Neural cell (in vitro differentiated cells): ENCODE results near the gene ANP32E. TPM values are rescaled to one million over a fixed set of nuclear protein-coding genes. Genes with fewer than 3 reads are reported as not detected.

Experiments
- H2AFZ ChIP-seq: fragments of 200-600, 300-800 bp; sonication (generic), shearing (Covaris generic); 2 replicates; pipeline ENCODE4 v1.6.0; 2014; ENCODE audit warnings: low read depth, mild to moderate bottlenecking, antibody characterized with exemption, low read length, moderate library complexity
- H3F3A ChIP-seq: fragments of 200-600 bp; shearing (Covaris generic); 2 replicates; pipeline ENCODE4 v1.6.1; 2016; ENCODE audit warnings: mild to moderate bottlenecking, moderate library complexity, mixed read lengths, antibody characterized with exemption, low read length; ENCODE audit not compliant: insufficient read depth, poor library complexity, severe bottlenecking
- H3K27ac ChIP-seq: fragments of 200-600, 300-800 bp; sonication (generic), shearing (Covaris generic); 2 replicates; pipeline ENCODE4 v1.5.1; 2014; ENCODE audit warnings: mild to moderate bottlenecking, low read length, moderate library complexity
- H3K27me3 ChIP-seq: fragments of 300-800, 200-600 bp; sonication (generic), shearing (Covaris generic); 2 replicates; pipeline ENCODE4 v1.6.0; 2014; ENCODE audit warnings: mild to moderate bottlenecking, low read depth, low read length, moderate library complexity; ENCODE audit not compliant: insufficient read depth
- H3K36me3 ChIP-seq: fragments of 300-800, 200-600 bp; sonication (generic), shearing (Covaris generic); 2 replicates; pipeline ENCODE4 v1.5.1; 2014; ENCODE audit warnings: mild to moderate bottlenecking, antibody characterized with exemption, low read length, moderate library complexity; ENCODE audit not compliant: insufficient read depth
- H3K4me2 ChIP-seq: fragments of 300-800, 200-600 bp; sonication (generic), shearing (Covaris generic); 2 replicates; pipeline ENCODE4 v1.6.0; 2014; ENCODE audit warnings: mild to moderate bottlenecking, low read length
- H3K4me3 ChIP-seq: fragments of 300-800, 200-600 bp; sonication (generic), shearing (Covaris generic); 2 replicates; pipeline ENCODE4 v1.5.1; 2014; ENCODE audit warnings: mild to moderate bottlenecking, low read length, moderate library complexity
- H3K79me2 ChIP-seq: fragments of 200-600 bp; shearing (Covaris generic); replicated peaks from 2 replicates; pipeline ENCODE4 v1.6.0; 2014; ENCODE audit warnings: mild to moderate bottlenecking, low read length, moderate library complexity; ENCODE audit not compliant: insufficient read depth
- H3K9ac ChIP-seq: fragments of 300-800, 200-600 bp; sonication (generic), shearing (Covaris generic); 2 replicates; pipeline ENCODE4 v1.6.1; 2016; ENCODE audit warnings: mild to moderate bottlenecking, low read length, mixed read lengths
- H3K9me2 ChIP-seq: fragments of 200-600 bp; shearing (Covaris generic); 2 replicates; pipeline ENCODE4 v1.6.1; 2016; ENCODE audit warnings: mild to moderate bottlenecking, low read length, mixed read lengths; ENCODE audit not compliant: insufficient read depth
- H3K9me3 ChIP-seq: fragments of 200-600, 300-800 bp; sonication (generic), shearing (Covaris generic); 2 replicates; pipeline ENCODE4 v1.6.1; 2016; ENCODE audit warnings: mild to moderate bottlenecking, mixed run types, low read length, moderate library complexity, mixed read lengths
- H4K20me1 ChIP-seq: fragments of 200-600 bp; shearing (Covaris generic); 2 replicates; pipeline ENCODE4 v1.6.1; 2016; ENCODE audit warnings: mild to moderate bottlenecking, mixed run types; ENCODE audit not compliant: insufficient read depth
- EP300 ChIP-seq: fragments of 450-650 bp; conservative IDR thresholded peaks from 2 replicates; pipeline ENCODE4 v1.6.1; 2014; ENCODE audit warnings: antibody characterized with exemption, mild to moderate bottlenecking, moderate library complexity; ENCODE audit not compliant: poor library complexity, severe bottlenecking
- EZH2 ChIP-seq: fragments of 200-600, 300-800 bp; shearing (Covaris generic), sonication (generic); IDR thresholded peaks from 2 replicates; pipeline ENCODE4 v1.6.1; 2014; ENCODE audit warnings: antibody characterized with exemption, low read length, borderline replicate concordance, mild to moderate bottlenecking; ENCODE audit not compliant: insufficient read depth, poor library complexity, severe bottlenecking
- MXI1 ChIP-seq: fragments of 450-650 bp; conservative IDR thresholded peaks from 2 replicates; pipeline ENCODE4 v1.6.1; 2014; ENCODE audit warnings: antibody characterized with exemption, mild to moderate bottlenecking; ENCODE audit not compliant: poor library complexity, severe bottlenecking
- POLR2AphosphoS5 ChIP-seq: IDR thresholded peaks from 2 replicates; pipeline ENCODE4 v1.6.1; 2012
- RAD21 ChIP-seq: fragments of 450-650 bp; conservative IDR thresholded peaks from 2 replicates; pipeline ENCODE4 v1.6.1; 2014; ENCODE audit warnings: antibody characterized with exemption, mild to moderate bottlenecking, moderate library complexity
- SMC3 ChIP-seq: fragments of 450-650 bp; conservative IDR thresholded peaks from 2 replicates; pipeline ENCODE4 v1.6.1; 2014; ENCODE audit warnings: antibody characterized with exemption, mild to moderate bottlenecking, moderate library complexity; ENCODE audit not compliant: poor library complexity
- TAF1 ChIP-seq: IDR thresholded peaks from 2 replicates; pipeline ENCODE4 v1.6.1; 2012; ENCODE audit warnings: low read depth
- polyA plus RNA-seq: library from polyadenylated mRNA; depleted of rRNA; stranded (reverse); fragments of >200 nt; gene quantifications from 2 replicates; pipeline ENCODE4 v1.2.3, GENCODE V29; 2014
- TF ChIP-seq, protein P1 (sequence below): fragments of 450-650 bp; IDR thresholded peaks from 2 replicates; pipeline ENCODE4 v1.5.1; 2014; ENCODE audit warnings: antibody characterized with exemption, mild to moderate bottlenecking, moderate library complexity; ENCODE audit not compliant: poor library complexity, severe bottlenecking
- TF ChIP-seq, protein P2 (sequence below): IDR thresholded peaks from 2 replicates; pipeline ENCODE4 v1.6.1; 2012; ENCODE audit warnings: borderline replicate concordance

The ANP32E gene
- polyA plus RNA-seq, 1 donor from 2014 or later = 17.9 TPM

DNA sequence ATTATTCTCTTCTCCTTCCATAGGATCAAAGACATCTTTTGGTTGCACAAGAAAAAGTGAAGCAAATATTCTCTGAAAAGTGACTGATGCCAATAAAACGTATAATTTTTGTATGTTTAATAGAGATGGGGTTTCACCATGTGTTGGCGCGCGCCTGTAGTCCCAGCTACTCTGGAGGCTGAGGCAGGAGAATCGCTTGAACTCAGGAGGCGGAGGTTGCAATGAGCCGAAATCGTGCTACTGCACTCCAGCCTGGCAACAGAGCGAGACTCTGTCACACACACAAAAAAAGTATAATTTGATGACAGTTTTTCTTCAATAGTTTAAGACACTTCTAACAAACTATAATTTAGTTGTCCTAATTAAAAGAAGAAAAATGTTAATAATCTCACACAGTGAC lies 23.8 kb downstream of the ANP32E start:
- Histone ChIP-seq H2AFZ (no peak overlapping the region), H4K20me1 (no peaks in the 10 kb centered on the region), H3K79me2 (no peaks in the 10 kb centered on the region), H3K9me2 (no peaks in the 10 kb centered on the region), H3K4me2 (no peak overlapping the region), H3K9ac (no peak overlapping the region), H3K4me3 (no peak overlapping the region), H3F3A (no peaks in the 10 kb centered on the region), H3K9me3 (no peaks in the 10 kb centered on the region), H3K27me3 (no peaks in the 10 kb centered on the region), H3K27ac (no peak overlapping the region), H3K36me3 (no peaks in the 10 kb centered on the region)
- TF ChIP-seq, protein P1, sequence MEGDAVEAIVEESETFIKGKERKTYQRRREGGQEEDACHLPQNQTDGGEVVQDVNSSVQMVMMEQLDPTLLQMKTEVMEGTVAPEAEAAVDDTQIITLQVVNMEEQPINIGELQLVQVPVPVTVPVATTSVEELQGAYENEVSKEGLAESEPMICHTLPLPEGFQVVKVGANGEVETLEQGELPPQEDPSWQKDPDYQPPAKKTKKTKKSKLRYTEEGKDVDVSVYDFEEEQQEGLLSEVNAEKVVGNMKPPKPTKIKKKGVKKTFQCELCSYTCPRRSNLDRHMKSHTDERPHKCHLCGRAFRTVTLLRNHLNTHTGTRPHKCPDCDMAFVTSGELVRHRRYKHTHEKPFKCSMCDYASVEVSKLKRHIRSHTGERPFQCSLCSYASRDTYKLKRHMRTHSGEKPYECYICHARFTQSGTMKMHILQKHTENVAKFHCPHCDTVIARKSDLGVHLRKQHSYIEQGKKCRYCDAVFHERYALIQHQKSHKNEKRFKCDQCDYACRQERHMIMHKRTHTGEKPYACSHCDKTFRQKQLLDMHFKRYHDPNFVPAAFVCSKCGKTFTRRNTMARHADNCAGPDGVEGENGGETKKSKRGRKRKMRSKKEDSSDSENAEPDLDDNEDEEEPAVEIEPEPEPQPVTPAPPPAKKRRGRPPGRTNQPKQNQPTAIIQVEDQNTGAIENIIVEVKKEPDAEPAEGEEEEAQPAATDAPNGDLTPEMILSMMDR = no peak
- TF ChIP-seq SMC3 (no peak), EZH2 (no peak), EP300 (no peak), TAF1 (no peak), MXI1 (no peak), POLR2AphosphoS5 (no peak), RAD21 (no peak)
- TF ChIP-seq, protein P2, sequence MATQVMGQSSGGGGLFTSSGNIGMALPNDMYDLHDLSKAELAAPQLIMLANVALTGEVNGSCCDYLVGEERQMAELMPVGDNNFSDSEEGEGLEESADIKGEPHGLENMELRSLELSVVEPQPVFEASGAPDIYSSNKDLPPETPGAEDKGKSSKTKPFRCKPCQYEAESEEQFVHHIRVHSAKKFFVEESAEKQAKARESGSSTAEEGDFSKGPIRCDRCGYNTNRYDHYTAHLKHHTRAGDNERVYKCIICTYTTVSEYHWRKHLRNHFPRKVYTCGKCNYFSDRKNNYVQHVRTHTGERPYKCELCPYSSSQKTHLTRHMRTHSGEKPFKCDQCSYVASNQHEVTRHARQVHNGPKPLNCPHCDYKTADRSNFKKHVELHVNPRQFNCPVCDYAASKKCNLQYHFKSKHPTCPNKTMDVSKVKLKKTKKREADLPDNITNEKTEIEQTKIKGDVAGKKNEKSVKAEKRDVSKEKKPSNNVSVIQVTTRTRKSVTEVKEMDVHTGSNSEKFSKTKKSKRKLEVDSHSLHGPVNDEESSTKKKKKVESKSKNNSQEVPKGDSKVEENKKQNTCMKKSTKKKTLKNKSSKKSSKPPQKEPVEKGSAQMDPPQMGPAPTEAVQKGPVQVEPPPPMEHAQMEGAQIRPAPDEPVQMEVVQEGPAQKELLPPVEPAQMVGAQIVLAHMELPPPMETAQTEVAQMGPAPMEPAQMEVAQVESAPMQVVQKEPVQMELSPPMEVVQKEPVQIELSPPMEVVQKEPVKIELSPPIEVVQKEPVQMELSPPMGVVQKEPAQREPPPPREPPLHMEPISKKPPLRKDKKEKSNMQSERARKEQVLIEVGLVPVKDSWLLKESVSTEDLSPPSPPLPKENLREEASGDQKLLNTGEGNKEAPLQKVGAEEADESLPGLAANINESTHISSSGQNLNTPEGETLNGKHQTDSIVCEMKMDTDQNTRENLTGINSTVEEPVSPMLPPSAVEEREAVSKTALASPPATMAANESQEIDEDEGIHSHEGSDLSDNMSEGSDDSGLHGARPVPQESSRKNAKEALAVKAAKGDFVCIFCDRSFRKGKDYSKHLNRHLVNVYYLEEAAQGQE = no peak

DNA sequence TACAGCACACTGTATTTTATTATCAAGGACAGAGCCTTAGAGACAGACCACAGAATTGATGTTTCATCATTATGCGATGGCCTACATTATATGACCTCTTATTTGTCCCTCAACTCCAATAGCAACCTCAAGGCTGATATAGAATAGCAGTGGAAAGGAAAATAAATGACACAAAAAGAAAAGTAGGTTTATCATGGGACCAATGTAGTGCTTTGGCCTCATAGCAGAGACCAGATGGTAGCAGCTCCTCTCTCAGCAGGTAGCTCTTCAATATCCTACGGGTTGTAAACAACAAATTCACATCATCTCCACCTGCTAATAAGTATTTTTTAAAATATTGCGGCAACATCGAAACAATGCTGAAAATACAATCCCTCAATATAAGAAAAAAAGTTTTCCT lies 25.2 kb downstream of the ANP32E start:
- H3K9me2 ChIP-seq = no peaks in the 10 kb centered on the region
- no peak overlapping the region for H2AFZ ChIP-seq
- H3K9ac ChIP-seq = no peak overlapping the region
- H3F3A ChIP-seq = no peaks in the 10 kb centered on the region
- no peaks in the 10 kb centered on the region for H3K9me3 ChIP-seq
- TF ChIP-seq, protein P1 = no peak
- TF ChIP-seq RAD21 (no peak), POLR2AphosphoS5 (no peak), EZH2 (no peak), SMC3 (no peak), TAF1 (no peak), MXI1 (no peak), EP300 (no peak)
- TF ChIP-seq, protein P2 = no peak
- H3K27ac ChIP-seq = no peak overlapping the region
- H4K20me1 ChIP-seq = no peaks in the 10 kb centered on the region
- no peaks in the 10 kb centered on the region for H3K36me3 ChIP-seq
- no peak overlapping the region for H3K4me3 ChIP-seq
- no peak overlapping the region for H3K4me2 ChIP-seq
- no peaks in the 10 kb centered on the region for H3K79me2 ChIP-seq
- H3K27me3 ChIP-seq = no peaks in the 10 kb centered on the region
